Measurements from ENCODE around the gene KCNJ6.
A peak's percentile ranks its signal among the peaks of the same experiment; 100 is the strongest.
"Not testable (repeated sequence)": the region's sequence is repeated elsewhere in the genome, so short reads cannot be mapped to it uniquely, and the experiment has no call there.

The KCNJ6 gene

GRCh38 chr21:37647781-37648180 is 268.5 kb downstream of the KCNJ6 start:
- TF ChIP-seq CTCF (IDR thresholded peaks at IDR 0.05; ENCODE audit: insufficient read depth, low read depth, low read length, missing control alignments), result no peak
- peak; percentile 94 for DNase-seq (ENCODE audit: low read depth)
- no peak overlapping the region for H3K4me3 ChIP-seq (ENCODE audit: low read length)

GRCh38 chr21:37646761-37647160 is 269.5 kb downstream of the KCNJ6 start:
- not testable (repeated sequence) for DNase-seq (ENCODE audit: low read depth); H3K4me3 ChIP-seq (ENCODE audit: low read length)

- no peak for TF ChIP-seq CTCF (IDR thresholded peaks at IDR 0.05; ENCODE audit: insufficient read depth, low read depth, low read length, missing control alignments)
- DNase-seq (ENCODE audit: low read depth), result no peak
- H3K4me3 ChIP-seq (ENCODE audit: low read length), result no peak overlapping the region
Measured at GRCh38 chr21:37645848-37646247, 270.4 kb downstream of the KCNJ6 start.

- no peak for DNase-seq (ENCODE audit: low read depth)
- H3K4me3 ChIP-seq (ENCODE audit: low read length), result no peak overlapping the region
- TF ChIP-seq CTCF (IDR thresholded peaks at IDR 0.05; ENCODE audit: insufficient read depth, low read depth, low read length, missing control alignments), result no peak
Measured at GRCh38 chr21:37644636-37645035, 271.6 kb downstream of the KCNJ6 start.

GRCh38 chr21:37643862-37644261 is 272.4 kb downstream of the KCNJ6 start:
- not testable (repeated sequence) for H3K4me3 ChIP-seq (ENCODE audit: low read length); DNase-seq (ENCODE audit: low read depth)

- peak; percentile 72 for DNase-seq (ENCODE audit: low read depth)
- no peak overlapping the region for H3K4me3 ChIP-seq (ENCODE audit: low read length)
- peak; percentile 62 for TF ChIP-seq CTCF (IDR thresholded peaks at IDR 0.05; ENCODE audit: insufficient read depth, low read depth, low read length, missing control alignments)
Measured at GRCh38 chr21:37642493-37642892, 273.8 kb downstream of the KCNJ6 start.

GRCh38 chr21:37639756-37640155 is 276.5 kb downstream of the KCNJ6 start:
- no peak for TF ChIP-seq CTCF (IDR thresholded peaks at IDR 0.05; ENCODE audit: insufficient read depth, low read depth, low read length, missing control alignments)
- no peak for DNase-seq (ENCODE audit: low read depth)
- H3K4me3 ChIP-seq (ENCODE audit: low read length), result no peak overlapping the region

GRCh38 chr21:37636152-37636860 is 280.0 kb downstream of the KCNJ6 start:
- no peak overlapping the region for H3K4me3 ChIP-seq (ENCODE audit: low read length)
- no peak for TF ChIP-seq CTCF (IDR thresholded peaks at IDR 0.05; ENCODE audit: insufficient read depth, low read depth, low read length, missing control alignments)
- peak; percentile 95 for DNase-seq (ENCODE audit: low read depth)

All from epithelial cell of esophagus (primary cell).